ENCODE measurements around the gene EVC. TPM values are rescaled to one million over a fixed set of nuclear protein-coding genes. Genes with fewer than 3 reads are reported as not detected.

The EVC gene
- total RNA-seq, 3 donors from 2014 or later: 1.9 to 24.2 (median 4.6) TPM

DNA sequence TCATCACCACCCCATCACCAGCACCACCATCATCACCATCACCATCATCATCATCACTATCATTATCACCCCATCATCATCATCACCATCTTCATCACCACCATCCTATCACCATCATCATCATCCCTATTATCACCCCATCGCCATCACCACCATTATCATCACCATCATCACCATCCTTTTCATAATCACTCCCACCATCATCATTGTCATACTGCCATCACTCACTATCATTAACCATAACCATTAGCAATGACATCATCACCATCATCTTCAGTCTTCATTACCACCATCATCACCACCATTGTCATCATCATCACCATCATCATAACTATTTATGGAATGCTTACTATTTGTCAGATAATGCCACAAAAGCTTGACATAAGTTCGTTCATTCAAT is 146.2 kb downstream of the EVC start:
- TF ChIP-seq, protein P1, sequence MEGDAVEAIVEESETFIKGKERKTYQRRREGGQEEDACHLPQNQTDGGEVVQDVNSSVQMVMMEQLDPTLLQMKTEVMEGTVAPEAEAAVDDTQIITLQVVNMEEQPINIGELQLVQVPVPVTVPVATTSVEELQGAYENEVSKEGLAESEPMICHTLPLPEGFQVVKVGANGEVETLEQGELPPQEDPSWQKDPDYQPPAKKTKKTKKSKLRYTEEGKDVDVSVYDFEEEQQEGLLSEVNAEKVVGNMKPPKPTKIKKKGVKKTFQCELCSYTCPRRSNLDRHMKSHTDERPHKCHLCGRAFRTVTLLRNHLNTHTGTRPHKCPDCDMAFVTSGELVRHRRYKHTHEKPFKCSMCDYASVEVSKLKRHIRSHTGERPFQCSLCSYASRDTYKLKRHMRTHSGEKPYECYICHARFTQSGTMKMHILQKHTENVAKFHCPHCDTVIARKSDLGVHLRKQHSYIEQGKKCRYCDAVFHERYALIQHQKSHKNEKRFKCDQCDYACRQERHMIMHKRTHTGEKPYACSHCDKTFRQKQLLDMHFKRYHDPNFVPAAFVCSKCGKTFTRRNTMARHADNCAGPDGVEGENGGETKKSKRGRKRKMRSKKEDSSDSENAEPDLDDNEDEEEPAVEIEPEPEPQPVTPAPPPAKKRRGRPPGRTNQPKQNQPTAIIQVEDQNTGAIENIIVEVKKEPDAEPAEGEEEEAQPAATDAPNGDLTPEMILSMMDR (IDR thresholded peaks at IDR 0.05): no peak
- Histone ChIP-seq H3K9me3 (no peaks in the 10 kb centered on the region), H3K36me3 (ENCODE audit: low read depth) (no peaks in the 10 kb centered on the region), H3K4me3 (no peak overlapping the region), H3K4me1 (ENCODE audit: low read depth) (no peaks in the 10 kb centered on the region)
- no peak for DNase-seq
- intact Hi-C loops (cut with DNase I, micrococcal nuclease): no loop called here
- ATAC-seq: no peak

DNA sequence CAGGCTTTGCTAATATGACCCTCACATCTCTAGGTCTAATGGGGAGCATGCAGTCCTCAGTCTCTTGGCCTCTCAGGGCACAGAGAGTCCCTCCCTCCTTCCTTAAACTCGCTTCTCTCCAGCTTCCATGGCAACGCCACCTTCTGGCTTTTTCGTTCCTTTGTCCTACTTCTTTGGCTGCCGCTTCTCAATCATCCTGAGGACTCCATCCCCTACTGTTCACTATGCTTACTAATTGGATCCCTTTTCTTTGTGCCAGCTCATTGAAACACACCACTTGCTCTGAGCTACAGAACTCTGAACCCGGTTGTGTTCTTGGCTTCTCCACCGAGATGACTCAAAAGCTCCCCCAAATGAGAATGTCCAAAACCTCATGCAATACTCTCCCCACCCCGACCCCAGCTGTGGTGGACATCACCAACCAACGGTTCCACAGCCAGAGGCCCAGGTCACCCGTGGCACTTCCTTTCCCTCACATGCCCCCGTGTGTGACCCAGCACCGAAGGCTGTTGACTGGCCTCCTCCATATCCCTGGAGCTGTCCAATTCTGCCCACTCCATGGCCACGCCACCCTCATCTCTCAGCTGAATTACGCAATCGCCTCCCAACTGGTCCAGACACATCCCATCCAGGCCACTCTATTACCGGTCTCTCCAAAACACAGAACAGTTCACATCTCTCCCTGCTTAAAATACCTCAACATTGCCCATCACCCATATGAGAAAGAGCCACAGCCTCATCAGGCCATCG is 147.2 kb downstream of the EVC start:
- no peaks in the 10 kb centered on the region for H3K9me3 ChIP-seq
- no peaks in the 10 kb centered on the region for H3K36me3 ChIP-seq (ENCODE audit: low read depth)
- ATAC-seq (no peak), DNase-seq (no peak)
- no peaks in the 10 kb centered on the region for H3K4me1 ChIP-seq (ENCODE audit: low read depth)
- intact Hi-C loops (cut with DNase I, micrococcal nuclease): no loop called here
- TF ChIP-seq, protein P1 (IDR thresholded peaks at IDR 0.05): no peak
- H3K4me3 ChIP-seq: no peak overlapping the region

DNA sequence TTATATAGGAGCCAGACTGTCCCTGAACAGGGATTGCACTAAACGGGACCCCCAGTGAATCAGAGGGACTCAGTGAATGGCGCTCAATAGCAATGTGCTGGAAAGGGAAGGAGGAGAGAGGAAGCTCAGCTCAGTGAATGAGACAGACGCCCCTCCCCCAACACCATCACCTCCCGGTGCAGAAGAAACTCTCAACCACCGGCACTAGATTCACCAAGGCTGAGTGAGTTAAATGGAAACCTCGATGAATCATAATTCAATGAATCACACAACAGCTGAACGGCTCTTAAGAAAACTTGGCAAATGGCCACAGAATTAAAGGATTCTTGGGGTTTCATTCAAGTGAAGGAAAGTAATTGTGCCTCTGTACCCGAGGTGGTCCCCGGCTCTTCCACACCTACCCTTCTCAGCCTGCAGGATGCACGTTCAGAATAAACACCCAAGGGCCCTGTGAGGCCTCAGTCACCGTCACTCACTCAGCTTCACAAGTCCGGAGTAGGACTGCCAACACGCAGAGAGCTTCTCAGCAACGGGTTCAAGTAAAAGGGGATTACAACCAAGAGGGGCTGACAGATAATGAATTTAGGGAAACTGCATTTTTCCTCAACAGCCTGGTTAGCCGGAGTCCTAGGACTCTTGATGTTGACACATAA is 152.6 kb downstream of the EVC start:
- Histone ChIP-seq H3K4me1 (ENCODE audit: low read depth) (no peaks in the 10 kb centered on the region), H3K4me3 (no peak overlapping the region), H3K9me3 (no peaks in the 10 kb centered on the region), H3K36me3 (ENCODE audit: low read depth) (no peaks in the 10 kb centered on the region)
- no peak for ATAC-seq
- TF ChIP-seq, protein P1 (IDR thresholded peaks at IDR 0.05): no peak
- no peak for DNase-seq
- intact Hi-C loops (cut with DNase I, micrococcal nuclease): no loop called here

Other genes with a start within 250 kb of the EVC start
- gene EVC2, start 2.6 kb upstream of the EVC start, total RNA-seq: 1 to 10 TPM in 2 of 3 donors, under 1 TPM in 1; 0.64 to 6.5 (median 1.1) TPM
- 1 to 10 TPM in 2 of 3 donors, under 1 TPM in 1; 0.58 to 4.4 (median 1.0) TPM for gene CRMP1, start 181.9 kb downstream of the EVC start, total RNA-seq